Memory B cell (primary cell): Measurements from ENCODE around the gene HORMAD2.

Experiments
- ATAC-seq: fragments of 150-1000 bp; cut with Tn5 transposase; 2 replicates; pipeline ENCODE4 v1.10.0; 2021; ENCODE audit warnings: low read depth, mild to moderate bottlenecking, moderate library complexity
- DNase-seq, 2 donors: peaks; one replicate each; pipeline ENCODE4 v3.0.0; 2022; ENCODE audit warnings: low spot score in 2 of 2
- H3K27ac Mint-ChIP-seq: one replicate; pipeline ENCODE4 v1.8.0; 2022; ENCODE audit warnings: mild to moderate bottlenecking, moderate library complexity, mixed read lengths
- H3K27me3 Mint-ChIP-seq: one replicate; pipeline ENCODE4 v1.8.0; 2022; ENCODE audit warnings: mixed read lengths
- H3K36me3 Mint-ChIP-seq: one replicate; pipeline ENCODE4 v1.8.0; 2022; ENCODE audit warnings: mild to moderate bottlenecking, mixed read lengths
- H3K4me1 Mint-ChIP-seq: one replicate; pipeline ENCODE4 v1.8.0; 2022; ENCODE audit warnings: mixed read lengths
- H3K4me3 Mint-ChIP-seq: one replicate; pipeline ENCODE4 v1.8.0; 2022; ENCODE audit warnings: mild to moderate bottlenecking, moderate library complexity, mixed read lengths
- H3K9me3 Mint-ChIP-seq: one replicate; pipeline ENCODE4 v1.8.0; 2022; ENCODE audit warnings: mixed read lengths

HORMAD2 gene

DNA sequence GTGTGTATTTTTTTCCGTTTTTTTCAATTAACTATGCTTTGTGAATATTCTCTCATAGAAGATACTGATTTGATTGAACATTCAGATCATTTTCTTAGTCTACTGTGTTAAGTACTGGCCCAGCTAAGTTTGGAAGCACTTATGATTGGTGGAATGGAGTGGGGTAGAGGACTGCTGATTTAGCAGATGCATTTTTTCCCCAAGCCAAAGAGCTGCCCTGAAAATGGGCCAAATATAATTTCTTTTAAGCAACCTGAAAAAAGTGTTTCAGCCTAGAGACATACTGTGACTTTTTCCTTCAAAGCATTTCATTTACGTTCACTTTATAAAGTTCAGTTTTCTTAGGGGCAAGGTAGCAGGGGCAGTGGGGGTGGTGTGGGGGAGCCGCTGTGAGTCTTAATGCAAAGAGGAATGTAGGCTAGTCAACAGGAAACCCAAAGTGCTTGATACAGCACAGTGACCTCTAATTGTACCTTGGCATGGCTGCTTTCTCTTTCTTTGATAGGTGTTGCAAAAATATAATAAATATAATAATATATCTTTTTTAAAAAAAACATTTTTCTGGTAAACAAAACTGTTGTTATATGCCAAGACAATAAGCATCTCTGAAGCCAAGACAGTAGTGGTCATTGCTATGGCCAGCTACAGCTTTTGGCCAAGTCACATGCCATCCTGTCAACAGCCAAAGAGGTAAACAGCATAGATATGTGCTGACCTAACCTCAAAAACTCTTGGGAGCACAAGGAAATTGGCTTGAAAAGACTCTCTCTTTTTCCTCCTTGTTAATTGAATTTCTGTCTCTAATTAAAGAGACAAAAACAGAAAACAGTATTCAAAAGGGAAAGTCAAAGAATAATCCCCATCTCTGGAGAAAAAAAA, 107.5 kb downstream of the HORMAD2 start:
- no peak overlapping the region for H3K4me3 Mint-ChIP-seq
- H3K4me1 Mint-ChIP-seq, result peaks cover 11% of the 10 kb centered on the region
- H3K9me3 Mint-ChIP-seq, result no peaks in the 10 kb centered on the region
- H3K27me3 Mint-ChIP-seq, result peaks cover 8% of the 10 kb centered on the region
- H3K36me3 Mint-ChIP-seq, result no peaks in the 10 kb centered on the region
- ATAC-seq, result no peak
- H3K27ac Mint-ChIP-seq, result no peak overlapping the region
- DNase-seq, result no peak

DNA sequence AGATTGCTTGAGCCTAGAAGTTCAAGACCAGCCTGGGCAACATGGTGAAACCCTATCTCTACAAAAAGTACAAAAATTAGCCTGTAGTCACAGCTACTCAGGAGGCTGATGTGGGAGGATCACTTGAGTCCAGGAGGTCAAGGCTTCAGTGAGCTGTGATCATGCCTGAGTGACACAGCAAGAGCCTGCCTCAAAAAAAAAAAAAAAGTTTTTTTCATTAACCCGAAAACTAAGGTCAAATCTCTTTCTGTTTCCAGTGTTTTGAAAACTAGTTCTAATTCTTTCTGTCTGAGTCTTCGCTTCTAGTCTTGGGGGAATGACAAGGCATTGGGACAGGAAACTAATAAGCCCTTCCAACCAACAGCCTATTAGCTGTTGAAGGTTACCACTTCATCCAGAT, 108.6 kb downstream of the HORMAD2 start:
- Mint-ChIP-seq H3K27me3 (peaks cover 8% of the 10 kb centered on the region), H3K36me3 (no peaks in the 10 kb centered on the region), H3K27ac (no peak overlapping the region), H3K4me3 (no peak overlapping the region), H3K4me1 (peaks cover 14% of the 10 kb centered on the region), H3K9me3 (no peaks in the 10 kb centered on the region)
- ATAC-seq, result no peak
- DNase-seq, result no peak

GRCh38 chr22:30190574-30190973, 110.3 kb downstream of the HORMAD2 start:
- no peak for DNase-seq
- H3K4me1 Mint-ChIP-seq, result peaks cover 20% of the 10 kb centered on the region
- no peak overlapping the region for H3K4me3 Mint-ChIP-seq
- H3K9me3 Mint-ChIP-seq, result no peaks in the 10 kb centered on the region
- H3K27ac Mint-ChIP-seq, result no peak overlapping the region
- peaks cover 8% of the 10 kb centered on the region for H3K27me3 Mint-ChIP-seq
- no peaks in the 10 kb centered on the region for H3K36me3 Mint-ChIP-seq
- no peak for ATAC-seq

DNA sequence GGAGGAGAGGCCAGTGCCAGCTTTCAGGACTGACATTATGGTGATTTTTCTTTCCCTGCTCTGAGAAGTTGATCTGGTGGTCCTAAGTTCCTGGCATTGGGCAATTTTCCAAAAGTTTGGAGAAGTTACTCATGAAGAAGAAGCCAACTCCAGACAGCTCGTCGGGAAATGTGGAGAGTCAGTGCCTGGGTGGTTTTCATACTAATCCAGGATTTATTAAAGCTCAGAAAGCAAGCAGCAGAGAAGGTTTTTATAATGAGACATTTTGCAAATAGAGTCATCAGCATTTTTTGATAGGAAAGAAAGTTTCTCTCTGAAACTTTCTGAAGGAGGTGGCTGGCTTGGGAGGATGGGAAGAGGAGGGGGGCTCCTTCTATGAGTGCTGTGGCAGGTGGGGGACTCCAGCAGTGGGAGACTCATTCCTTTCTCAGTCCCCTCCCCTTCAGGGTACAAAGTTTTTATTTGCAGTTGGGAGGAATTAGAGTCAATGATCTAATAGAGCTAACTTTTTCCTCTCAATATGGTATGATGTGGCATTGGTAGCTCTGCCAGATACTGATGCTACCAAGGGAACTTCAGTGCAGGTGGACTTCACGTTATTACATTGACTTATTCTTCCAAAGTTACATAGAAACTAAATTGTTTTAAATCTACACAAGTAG, 110.9 kb downstream of the HORMAD2 start:
- Mint-ChIP-seq H3K27me3 (peaks cover 8% of the 10 kb centered on the region), H3K9me3 (no peaks in the 10 kb centered on the region), H3K4me3 (no peak overlapping the region), H3K36me3 (no peaks in the 10 kb centered on the region), H3K27ac (no peak overlapping the region), H3K4me1 (peaks cover 24% of the 10 kb centered on the region)
- ATAC-seq, result no peak
- DNase-seq, result no peak

GRCh38 chr22:30192427-30192826, 112.2 kb downstream of the HORMAD2 start:
- no peaks in the 10 kb centered on the region for H3K9me3 Mint-ChIP-seq

GRCh38 chr22:30193031-30193775, 112.9 kb downstream of the HORMAD2 start:
- peaks cover 30% of the 10 kb centered on the region for H3K4me1 Mint-ChIP-seq
- DNase-seq, result no peak
- no peaks in the 10 kb centered on the region for H3K36me3 Mint-ChIP-seq
- H3K27ac Mint-ChIP-seq, result no peak overlapping the region
- H3K27me3 Mint-ChIP-seq, result peaks cover 5% of the 10 kb centered on the region
- no peak overlapping the region for H3K4me3 Mint-ChIP-seq
- no peak for ATAC-seq
- H3K9me3 Mint-ChIP-seq, result no peaks in the 10 kb centered on the region

More at GRCh38 chr22:30192427-30192826, 112.2 kb downstream of the HORMAD2 start:
- no peak for DNase-seq
- Mint-ChIP-seq H3K36me3 (no peaks in the 10 kb centered on the region), H3K27me3 (peaks cover 5% of the 10 kb centered on the region), H3K4me3 (peak overlapping the region; percentile 22), H3K4me1 (peaks cover 29% of the 10 kb centered on the region), H3K27ac (no peak overlapping the region)
- ATAC-seq, result peak; percentile 79

GRCh38 chr22:30195245-30196140, 115.2 kb downstream of the HORMAD2 start:
- ATAC-seq, result no peak
- DNase-seq, result no peak
- H3K4me1 Mint-ChIP-seq, result peaks cover 30% of the 10 kb centered on the region

GRCh38 chr22:30196141-30196879, 116.0 kb downstream of the HORMAD2 start:
- H3K36me3 Mint-ChIP-seq, result no peaks in the 10 kb centered on the region

More at GRCh38 chr22:30195245-30196140, 115.2 kb downstream of the HORMAD2 start:
- Mint-ChIP-seq H3K4me3 (no peak overlapping the region), H3K27ac (no peak overlapping the region), H3K9me3 (no peaks in the 10 kb centered on the region), H3K36me3 (no peaks in the 10 kb centered on the region), H3K27me3 (no peaks in the 10 kb centered on the region)

GRCh38 chr22:30196880-30197336, 116.6 kb downstream of the HORMAD2 start:
- Mint-ChIP-seq H3K9me3 (no peaks in the 10 kb centered on the region), H3K27ac (no peak overlapping the region), H3K4me1 (peaks cover 29% of the 10 kb centered on the region), H3K36me3 (no peaks in the 10 kb centered on the region), H3K27me3 (peaks cover 4% of the 10 kb centered on the region), H3K4me3 (no peak overlapping the region)
- DNase-seq (no peak), ATAC-seq (no peak)

More at GRCh38 chr22:30196141-30196879, 116.0 kb downstream of the HORMAD2 start:
- Mint-ChIP-seq H3K4me1 (peaks cover 30% of the 10 kb centered on the region), H3K27ac (no peak overlapping the region), H3K4me3 (peak overlapping the region; percentile 14), H3K9me3 (no peaks in the 10 kb centered on the region), H3K27me3 (peaks cover 2% of the 10 kb centered on the region)
- ATAC-seq (peak; percentile 58), DNase-seq (no peak)

- Mint-ChIP-seq H3K4me1 (peaks cover 24% of the 10 kb centered on the region), H3K36me3 (no peaks in the 10 kb centered on the region), H3K27me3 (peaks cover 4% of the 10 kb centered on the region), H3K4me3 (no peak overlapping the region), H3K9me3 (no peaks in the 10 kb centered on the region), H3K27ac (no peak overlapping the region)
- ATAC-seq (no peak), DNase-seq (no peak)
These were observed 117.1 kb downstream of the HORMAD2 start for GRCh38 chr22:30197389-30197788.

- H3K4me3 Mint-ChIP-seq, result no peak overlapping the region
- H3K9me3 Mint-ChIP-seq, result no peaks in the 10 kb centered on the region
- no peaks in the 10 kb centered on the region for H3K36me3 Mint-ChIP-seq
- ATAC-seq (no peak), DNase-seq (no peak)
- peaks cover 19% of the 10 kb centered on the region for H3K4me1 Mint-ChIP-seq
- peaks cover 4% of the 10 kb centered on the region for H3K27me3 Mint-ChIP-seq
- no peak overlapping the region for H3K27ac Mint-ChIP-seq
These were observed 118.0 kb downstream of the HORMAD2 start for GRCh38 chr22:30198152-30198825.

DNA sequence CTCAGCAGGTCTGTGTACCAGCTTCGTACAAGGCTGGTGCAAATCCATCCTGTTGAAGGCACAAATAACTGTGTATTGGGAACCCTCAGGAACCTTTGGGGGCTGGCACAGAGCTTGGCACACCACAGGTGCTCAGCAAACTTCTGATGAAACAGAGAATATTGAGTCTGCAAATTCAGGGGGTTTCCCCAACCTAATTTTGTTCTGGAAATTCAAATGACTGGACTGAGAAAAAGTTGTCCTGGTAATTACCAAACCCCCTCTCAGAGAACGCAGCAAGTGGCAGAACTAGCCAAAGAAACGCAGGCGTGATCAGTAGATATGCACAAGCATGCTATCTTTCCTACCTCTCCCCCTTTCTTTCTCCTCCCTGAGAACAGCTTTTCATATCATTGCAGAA, 118.7 kb downstream of the HORMAD2 start:
- Mint-ChIP-seq H3K27me3 (peaks cover 9% of the 10 kb centered on the region), H3K36me3 (no peaks in the 10 kb centered on the region), H3K4me1 (peaks cover 18% of the 10 kb centered on the region), H3K9me3 (no peaks in the 10 kb centered on the region), H3K4me3 (no peak overlapping the region), H3K27ac (no peak overlapping the region)
- no peak for ATAC-seq
- no peak for DNase-seq
